RWPE2 (cell line): ENCODE results near the gene CCNG1.

Source experiments
- ATAC-seq: fragments of 200-7000 bp; cut with Tn5 transposase; 3 replicates; pipeline ENCODE4 v1.9.1; 2021; ENCODE audit warnings: low read depth
- DNase-seq: peaks from one replicate; pipeline ENCODE4 v3.0.0-alpha.2; 2020; ENCODE audit warnings: low spot score
- H3K27ac ChIP-seq: fragments of 450-650 bp; 2 replicates; pipeline ENCODE4 v1.5.1; 2017; ENCODE audit warnings: mild to moderate bottlenecking; ENCODE audit not compliant: poor library complexity, severe bottlenecking
- H3K27me3 ChIP-seq: fragments of 250-450 bp; sonication (Bioruptor Pico); 2 replicates; pipeline ENCODE4 v1.5.1; 2021; ENCODE audit warnings: mild to moderate bottlenecking, moderate library complexity; ENCODE audit not compliant: insufficient read depth, poor library complexity, severe bottlenecking
- H3K36me3 ChIP-seq: fragments of 250-450 bp; sonication (Bioruptor Pico); 2 replicates; pipeline ENCODE4 v1.5.1; 2020; ENCODE audit warnings: low read depth, mild to moderate bottlenecking, moderate library complexity
- H3K4me1 ChIP-seq: fragments of 250-450 bp; sonication (Bioruptor Pico); 2 replicates; pipeline ENCODE4 v1.5.1; 2021; ENCODE audit warnings: mild to moderate bottlenecking, moderate library complexity; ENCODE audit not compliant: insufficient read depth, poor library complexity, severe bottlenecking
- H3K4me3 ChIP-seq: fragments of 250-450 bp; sonication (Bioruptor Pico); 2 replicates; pipeline ENCODE4 v1.5.1; 2021; ENCODE audit warnings: mild to moderate bottlenecking, moderate library complexity; ENCODE audit not compliant: severe bottlenecking
- H3K9me3 ChIP-seq: fragments of 250-450 bp; sonication (Bioruptor Pico); 2 replicates; pipeline ENCODE4 v1.5.1; 2021; ENCODE audit warnings: mild to moderate bottlenecking, moderate library complexity; ENCODE audit not compliant: severe bottlenecking
- TF ChIP-seq, protein P1 (sequence below): fragments of 450-650 bp; IDR thresholded peaks from one replicate; pipeline ENCODE4 v1.5.1; 2017; ENCODE audit warnings: mild to moderate bottlenecking, moderate library complexity; ENCODE audit not compliant: poor library complexity, severe bottlenecking

CCNG1 gene

GRCh38 chr5:163456029-163456589, 18.7 kb downstream of the CCNG1 start:
- Histone ChIP-seq H3K4me1 (peaks cover 12% of the 10 kb centered on the region), H3K36me3 (peaks cover 63% of the 10 kb centered on the region), H3K27me3 (no peaks in the 10 kb centered on the region), H3K27ac (no peak overlapping the region), H3K9me3 (no peaks in the 10 kb centered on the region), H3K4me3 (no peak overlapping the region)
- TF ChIP-seq, protein P1, sequence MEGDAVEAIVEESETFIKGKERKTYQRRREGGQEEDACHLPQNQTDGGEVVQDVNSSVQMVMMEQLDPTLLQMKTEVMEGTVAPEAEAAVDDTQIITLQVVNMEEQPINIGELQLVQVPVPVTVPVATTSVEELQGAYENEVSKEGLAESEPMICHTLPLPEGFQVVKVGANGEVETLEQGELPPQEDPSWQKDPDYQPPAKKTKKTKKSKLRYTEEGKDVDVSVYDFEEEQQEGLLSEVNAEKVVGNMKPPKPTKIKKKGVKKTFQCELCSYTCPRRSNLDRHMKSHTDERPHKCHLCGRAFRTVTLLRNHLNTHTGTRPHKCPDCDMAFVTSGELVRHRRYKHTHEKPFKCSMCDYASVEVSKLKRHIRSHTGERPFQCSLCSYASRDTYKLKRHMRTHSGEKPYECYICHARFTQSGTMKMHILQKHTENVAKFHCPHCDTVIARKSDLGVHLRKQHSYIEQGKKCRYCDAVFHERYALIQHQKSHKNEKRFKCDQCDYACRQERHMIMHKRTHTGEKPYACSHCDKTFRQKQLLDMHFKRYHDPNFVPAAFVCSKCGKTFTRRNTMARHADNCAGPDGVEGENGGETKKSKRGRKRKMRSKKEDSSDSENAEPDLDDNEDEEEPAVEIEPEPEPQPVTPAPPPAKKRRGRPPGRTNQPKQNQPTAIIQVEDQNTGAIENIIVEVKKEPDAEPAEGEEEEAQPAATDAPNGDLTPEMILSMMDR = no peak
- DNase-seq = no peak
- no peak for ATAC-seq

DNA sequence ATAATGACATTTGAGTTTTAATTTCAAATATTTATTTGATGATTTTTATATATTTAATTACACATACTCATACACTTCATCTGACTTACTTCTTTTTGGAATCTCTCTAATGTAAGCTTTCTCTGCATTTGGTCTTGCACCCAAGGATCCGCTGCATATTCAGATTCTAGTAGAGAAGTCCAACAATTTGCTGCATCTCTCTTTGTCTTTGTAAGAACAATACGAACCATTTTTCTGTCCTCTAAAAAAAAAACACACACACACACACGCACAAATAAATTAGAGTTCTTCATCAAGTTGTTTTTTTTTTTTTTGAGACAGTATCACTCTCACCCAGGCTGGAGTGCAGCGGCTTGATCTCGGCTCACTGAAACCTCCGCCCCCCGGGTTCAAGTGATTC, 19.4 kb downstream of the CCNG1 start:
- Histone ChIP-seq H3K36me3 (peaks cover 56% of the 10 kb centered on the region), H3K9me3 (no peaks in the 10 kb centered on the region), H3K4me1 (peaks cover 12% of the 10 kb centered on the region), H3K27me3 (no peaks in the 10 kb centered on the region), H3K4me3 (no peak overlapping the region), H3K27ac (no peak overlapping the region)
- DNase-seq (no peak), ATAC-seq (no peak)
- TF ChIP-seq, protein P1 = no peak

DNA sequence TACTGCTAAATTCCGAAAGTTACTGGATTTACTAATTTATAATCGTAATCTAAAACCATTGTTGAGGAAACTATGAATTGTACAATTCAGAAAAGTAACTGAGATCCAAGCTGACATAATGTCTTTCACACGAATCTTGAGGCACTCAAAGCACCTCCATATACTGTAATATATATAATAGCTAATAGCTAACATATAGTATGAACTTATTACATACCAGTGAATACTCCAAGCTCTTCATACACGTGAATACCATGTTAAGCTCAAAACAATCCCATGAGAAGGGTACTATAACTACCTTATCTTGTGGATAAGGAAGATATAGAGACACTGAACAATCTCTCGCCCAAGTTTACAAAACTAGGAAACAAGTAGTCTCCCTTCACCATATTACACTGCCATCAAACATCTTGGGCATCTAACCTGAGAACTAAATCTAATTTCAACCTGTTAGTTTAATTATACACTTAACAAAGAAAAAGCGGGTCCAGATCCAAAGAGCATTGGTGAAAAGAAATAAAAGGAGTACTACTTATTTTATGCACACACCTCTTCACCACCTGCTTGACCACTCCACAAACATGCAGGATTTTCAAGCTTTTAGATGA, 21.5 kb downstream of the CCNG1 start:
- H3K9me3 ChIP-seq = no peaks in the 10 kb centered on the region
- no peak for ATAC-seq
- peaks cover 46% of the 10 kb centered on the region for H3K36me3 ChIP-seq
- TF ChIP-seq, protein P1 = no peak
- peak overlapping the region; percentile 86 for H3K27ac ChIP-seq
- DNase-seq = no peak
- H3K4me3 ChIP-seq = peak overlapping the region; percentile 63
- peaks cover 22% of the 10 kb centered on the region for H3K4me1 ChIP-seq
- H3K27me3 ChIP-seq = no peaks in the 10 kb centered on the region

DNA sequence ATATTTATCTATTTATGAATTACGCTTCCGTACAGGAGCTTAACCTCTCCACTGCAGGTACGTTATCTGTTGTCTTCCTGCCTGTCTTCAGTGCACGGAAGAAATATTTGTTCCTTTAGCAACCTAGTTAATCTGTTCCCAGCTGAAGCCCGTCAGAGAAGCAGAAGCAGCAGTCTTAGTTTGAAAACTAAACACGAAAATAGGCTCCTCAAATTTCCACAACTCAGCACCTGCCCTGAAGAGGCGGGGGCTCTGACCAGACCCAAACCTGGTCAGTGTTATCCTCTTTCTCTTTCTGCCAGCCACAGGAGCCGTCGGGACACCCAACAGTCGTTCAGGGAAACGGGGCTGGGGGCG, 22.0 kb downstream of the CCNG1 start:
- no peak for DNase-seq
- ATAC-seq = peak; percentile 3
- Histone ChIP-seq H3K27ac (peak overlapping the region; percentile 86), H3K9me3 (no peaks in the 10 kb centered on the region), H3K27me3 (no peaks in the 10 kb centered on the region), H3K4me1 (peaks cover 22% of the 10 kb centered on the region), H3K36me3 (peaks cover 46% of the 10 kb centered on the region), H3K4me3 (peak overlapping the region; percentile 63)
- TF ChIP-seq, protein P1 = no peak
